Activated CD4-positive, alpha-beta T cell treated with anti-CD3 and anti-CD28 coated beads, Interleukin-2, amount 10 ng/mL, durations not matched to agents 7 days and 5 days (primary cell): Measurements from ENCODE around the gene TSEN34. TPM values are rescaled to one million over a fixed set of nuclear protein-coding genes. Genes with fewer than 3 reads are reported as not detected.
"Not testable (repeated sequence)": the region's sequence is repeated elsewhere in the genome, so short reads cannot be mapped to it uniquely, and the experiment has no call there.

Source experiments
- CTCF ChIA-PET: fragments of 350-600 bp; sonication (Branson Sonifier 250); formaldehyde crosslinking; loops from one replicate; lab custom pipeline; 2021; ENCODE audit warnings: antibody characterized with exemption; lab: Charles Lee
- POLR2A ChIA-PET: fragments of 350-600 bp; sonication (Branson Sonifier 250); formaldehyde crosslinking; loops from one replicate; lab custom pipeline; 2021; ENCODE audit warnings: antibody characterized with exemption; lab: Charles Lee
- DNase-seq: peaks from one replicate; pipeline ENCODE4 v3.0.0-alpha.2; 2020
- H3K27ac Mint-ChIP-seq: one replicate; pipeline ENCODE4 v1.8.0; 2021; ENCODE audit warnings: mild to moderate bottlenecking, moderate library complexity, mixed read lengths
- H3K27me3 Mint-ChIP-seq: one replicate; pipeline ENCODE4 v1.8.0; 2021; ENCODE audit warnings: mixed read lengths
- H3K36me3 Mint-ChIP-seq: one replicate; pipeline ENCODE4 v1.8.0; 2021; ENCODE audit warnings: low read depth, mixed read lengths
- H3K4me1 Mint-ChIP-seq: one replicate; pipeline ENCODE4 v1.8.0; 2021; ENCODE audit warnings: mixed read lengths
- H3K4me3 Mint-ChIP-seq: one replicate; pipeline ENCODE4 v1.8.0; 2021; ENCODE audit warnings: mild to moderate bottlenecking, moderate library complexity, mixed read lengths
- H3K9me3 Mint-ChIP-seq: one replicate; pipeline ENCODE4 v1.8.0; 2021; ENCODE audit warnings: mixed read lengths
- total RNA-seq, 2 experiments: library from RNA; stranded (reverse); gene quantifications; one replicate each; pipeline ENCODE4 v1.2.3, GENCODE V29; 2021

Gene TSEN34
- total RNA-seq, 2 experiments from 2014 or later, result 7.9 to 10.2 TPM

- DNase-seq, result no peak
- CTCF ChIA-PET, result interaction anchor here (1.1 kb wide), 1 partner anchor 24 kb away, joined by 3 read pairs; the partner anchor contains the start of gene MBOAT7
- H3K4me1 Mint-ChIP-seq, result peaks cover 46% of the 10 kb centered on the region
These were observed 25.9 kb upstream of the TSEN34 start for GRCh38 chr19:54165222-54165621.

GRCh38 chr19:54168174-54168917 lies 22.8 kb upstream of the TSEN34 start:
- CTCF ChIA-PET, result interaction anchor here (0.5 to 3.9 kb wide), 8 partner anchors 9 to 825 kb away, joined by 3 to 27 read pairs (median 5); partner anchors contain the start of genes CNOT3, LENG1 and MBOAT7
- Mint-ChIP-seq H3K27me3 (no peaks in the 10 kb centered on the region), H3K9me3 (no peaks in the 10 kb centered on the region), H3K4me1 (peaks cover 23% of the 10 kb centered on the region), H3K27ac (no peak overlapping the region), H3K4me3 (no peak overlapping the region), H3K36me3 (no peaks in the 10 kb centered on the region)
- POLR2A ChIA-PET, result no interaction called here
- DNase-seq, result peak; percentile 89

More at GRCh38 chr19:54165222-54165621, 25.9 kb upstream of the TSEN34 start:
- POLR2A ChIA-PET, result no interaction called here
- H3K4me3 Mint-ChIP-seq, result no peak overlapping the region
- H3K27me3 Mint-ChIP-seq, result no peaks in the 10 kb centered on the region
- H3K36me3 Mint-ChIP-seq, result peaks cover 3% of the 10 kb centered on the region
- H3K9me3 Mint-ChIP-seq, result no peaks in the 10 kb centered on the region
- no peak overlapping the region for H3K27ac Mint-ChIP-seq

- H3K4me1 Mint-ChIP-seq, result peaks cover 17% of the 10 kb centered on the region
- POLR2A ChIA-PET, result no interaction called here
- H3K27me3 Mint-ChIP-seq, result no peaks in the 10 kb centered on the region
- CTCF ChIA-PET, result interaction anchor here (0.5 to 3.9 kb wide), 8 partner anchors 10 to 824 kb away, joined by 3 to 27 read pairs (median 5); partner anchors contain the start of genes CNOT3, LENG1 and MBOAT7
- DNase-seq, result no peak
- H3K9me3 Mint-ChIP-seq, result no peaks in the 10 kb centered on the region
- no peak overlapping the region for H3K4me3 Mint-ChIP-seq
- H3K36me3 Mint-ChIP-seq, result no peaks in the 10 kb centered on the region
- H3K27ac Mint-ChIP-seq, result no peak overlapping the region
These were observed 21.9 kb upstream of the TSEN34 start for GRCh38 chr19:54169149-54169740.

GRCh38 chr19:54171736-54172431 lies 19.2 kb upstream of the TSEN34 start:
- H3K36me3 Mint-ChIP-seq, H3K4me1 Mint-ChIP-seq, H3K27me3 Mint-ChIP-seq, POLR2A ChIA-PET, H3K9me3 Mint-ChIP-seq, H3K27ac Mint-ChIP-seq, DNase-seq, H3K4me3 Mint-ChIP-seq: not testable (repeated sequence)
- CTCF ChIA-PET, result interaction anchor here (3.9 kb wide), 1 partner anchor 16 kb away, joined by 27 read pairs; the partner anchor contains the start of gene MBOAT7

GRCh38 chr19:54172471-54173358 lies 18.4 kb upstream of the TSEN34 start, which contains the start of gene TMC4:
Gene TMC4 (minus strand): TSS chr19:54173160. CDS start chr19:54173117, 43 bp downstream.
- no peak within 1 kb of the TSS for H3K4me3 Mint-ChIP-seq
- no peaks in the 10 kb centered on the region for H3K27me3 Mint-ChIP-seq
- no peak for DNase-seq
- H3K36me3 Mint-ChIP-seq, result no peaks in the 10 kb centered on the region
- no peaks in the 10 kb centered on the region for H3K9me3 Mint-ChIP-seq
- H3K4me1 Mint-ChIP-seq, result peaks cover 8% of the 10 kb centered on the region
- POLR2A ChIA-PET, result no interaction called here
- CTCF ChIA-PET, result interaction anchor here (1.3 kb wide), 1 partner anchor 12 kb away, joined by 3 read pairs; no protein-coding TSS in a partner anchor
- H3K27ac Mint-ChIP-seq, result no peak within 1 kb of the TSS

GRCh38 chr19:54173359-54173699 lies 17.8 kb upstream of the TSEN34 start:
- Mint-ChIP-seq H3K27me3 (no peaks in the 10 kb centered on the region), H3K4me3 (no peak overlapping the region), H3K4me1 (peaks cover 4% of the 10 kb centered on the region), H3K27ac (no peak overlapping the region), H3K36me3 (peaks cover 4% of the 10 kb centered on the region), H3K9me3 (no peaks in the 10 kb centered on the region)
- CTCF ChIA-PET, result interaction anchor here (1.3 kb wide), 1 partner anchor 11 kb away, joined by 3 read pairs; no protein-coding TSS in a partner anchor
- DNase-seq, result no peak
- POLR2A ChIA-PET, result no interaction called here

- no peak for DNase-seq
- H3K27ac Mint-ChIP-seq, result no peak overlapping the region
- peaks cover 5% of the 10 kb centered on the region for H3K36me3 Mint-ChIP-seq
- POLR2A ChIA-PET, result no interaction called here
- peaks cover 2% of the 10 kb centered on the region for H3K4me1 Mint-ChIP-seq
- H3K9me3 Mint-ChIP-seq, result no peaks in the 10 kb centered on the region
- no peak overlapping the region for H3K4me3 Mint-ChIP-seq
- CTCF ChIA-PET, result interaction anchor here (1.2 to 1.3 kb wide), 2 partner anchors 10 to 12 kb away, joined by 3 read pairs; no protein-coding TSS in a partner anchor
- H3K27me3 Mint-ChIP-seq, result no peaks in the 10 kb centered on the region
These were observed 16.9 kb upstream of the TSEN34 start for GRCh38 chr19:54173951-54174834.

- no peaks in the 10 kb centered on the region for H3K9me3 Mint-ChIP-seq
- H3K27ac Mint-ChIP-seq, result no peak overlapping the region
- H3K4me3 Mint-ChIP-seq, result no peak overlapping the region
- no peaks in the 10 kb centered on the region for H3K27me3 Mint-ChIP-seq
- DNase-seq, result peak; percentile 52
- no peaks in the 10 kb centered on the region for H3K4me1 Mint-ChIP-seq
- CTCF ChIA-PET, result interaction anchor here (0.5 to 1.4 kb wide), 3 partner anchors 10 to 281 kb away, joined by 3 read pairs; partner anchors contain the start of gene MBOAT7
- H3K36me3 Mint-ChIP-seq, result peaks cover 6% of the 10 kb centered on the region
- POLR2A ChIA-PET, result no interaction called here
These were observed 12.4 kb upstream of the TSEN34 start for GRCh38 chr19:54178581-54179261.

- Mint-ChIP-seq H3K27me3 (no peaks in the 10 kb centered on the region), H3K4me1 (peaks cover 1% of the 10 kb centered on the region), H3K27ac (no peak overlapping the region), H3K36me3 (peaks cover 11% of the 10 kb centered on the region), H3K9me3 (no peaks in the 10 kb centered on the region), H3K4me3 (no peak overlapping the region)
- POLR2A ChIA-PET, result no interaction called here
- CTCF ChIA-PET, result interaction anchor here (0.5 to 0.9 kb wide), 2 partner anchors 10 to 282 kb away, joined by 3 read pairs; partner anchors contain the start of gene MBOAT7
- DNase-seq, result no peak
These were observed 11.8 kb upstream of the TSEN34 start for GRCh38 chr19:54179262-54179852.

GRCh38 chr19:54179921-54180461 lies 11.1 kb upstream of the TSEN34 start:
- CTCF ChIA-PET, result no interaction called here
- no peak for DNase-seq
- peaks cover 11% of the 10 kb centered on the region for H3K36me3 Mint-ChIP-seq
- peaks cover 1% of the 10 kb centered on the region for H3K4me1 Mint-ChIP-seq
- POLR2A ChIA-PET, result no interaction called here
- no peaks in the 10 kb centered on the region for H3K27me3 Mint-ChIP-seq
- no peak overlapping the region for H3K4me3 Mint-ChIP-seq
- H3K27ac Mint-ChIP-seq, result no peak overlapping the region
- no peaks in the 10 kb centered on the region for H3K9me3 Mint-ChIP-seq
